GM11168 (cell line): ENCODE measurements around the gene ETV4.

Source experiments
- in situ Hi-C: fragments of 300-500 bp; cut with MboI; formaldehyde crosslinking; loops from one replicate; pipeline ENCODE4 v1.12.0; 2022; ENCODE audit warnings: low sequenced_read_pairs; ENCODE audit not compliant: unreplicated experiment

The ETV4 gene

DNA sequence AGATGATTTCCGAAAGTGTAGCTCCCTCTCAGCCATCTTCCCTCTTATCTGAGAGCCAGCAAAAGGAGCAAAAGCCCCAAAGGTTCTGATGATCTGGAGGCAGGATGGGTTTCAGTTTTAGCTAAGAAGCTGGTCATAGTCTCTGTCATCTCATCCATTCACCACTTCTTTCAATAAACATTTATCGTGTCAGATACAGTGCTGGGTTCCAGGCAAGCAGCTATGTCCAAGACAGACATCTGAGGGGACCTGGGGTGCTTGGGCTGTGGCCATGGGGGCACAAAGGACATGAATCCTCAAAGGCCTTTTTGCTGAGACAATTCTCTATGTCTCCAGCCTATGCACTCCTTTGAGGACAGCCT, 1.0 kb upstream of the ETV4 start:
- in situ Hi-C loops = no loop called here

DNA sequence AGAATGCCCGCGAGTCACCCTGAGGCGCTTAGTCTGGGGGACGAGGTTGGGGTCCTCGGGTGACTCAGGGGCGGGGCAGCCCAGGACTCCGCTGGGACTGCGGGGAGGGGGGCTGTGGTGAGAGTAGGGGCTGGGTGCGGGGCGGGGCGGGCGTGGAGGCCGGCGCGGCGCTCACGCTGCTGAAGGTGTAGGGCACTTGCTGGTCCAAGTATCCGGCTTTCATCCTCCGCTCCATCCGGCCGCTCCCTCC, 832 bp downstream of the ETV4 start:
- in situ Hi-C loops = no loop called here

DNA sequence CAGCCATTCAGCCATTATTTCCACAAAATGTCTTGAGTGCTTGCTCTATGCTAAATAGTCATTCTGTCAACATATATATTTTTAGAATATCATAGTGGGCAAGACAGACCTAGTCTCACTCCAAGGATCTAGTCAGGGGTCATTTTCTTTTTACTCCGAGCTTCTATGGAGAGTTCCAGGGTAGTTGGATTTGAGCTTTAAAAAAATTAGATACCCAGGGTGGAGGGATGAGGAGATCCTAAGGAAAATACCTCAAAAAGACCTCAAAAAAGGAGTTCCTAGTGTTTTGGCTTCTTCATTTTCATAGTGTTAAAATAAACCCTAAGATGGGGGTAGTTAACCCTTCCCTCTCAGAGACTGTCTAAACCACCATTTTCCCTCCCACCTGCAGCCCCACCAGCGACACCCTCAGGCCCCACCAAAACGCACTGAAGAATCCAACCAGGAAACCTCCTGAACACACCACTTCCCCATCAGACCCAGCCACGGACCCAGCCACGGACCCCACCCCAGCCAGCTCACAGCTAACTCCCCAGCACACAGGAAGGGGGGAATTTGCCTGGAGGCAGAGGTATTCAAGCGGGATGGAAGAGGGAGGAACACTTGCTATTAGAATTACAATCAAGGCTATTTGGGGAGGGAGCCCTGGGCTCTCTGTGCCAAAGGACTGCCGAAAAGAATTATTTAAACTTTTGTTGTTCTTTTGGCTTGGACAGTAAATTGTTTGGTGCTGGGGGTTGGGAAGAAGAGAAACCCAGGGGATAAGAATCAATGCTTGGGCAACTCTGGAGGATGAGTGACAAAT, 2.2 kb downstream of the ETV4 start:
- in situ Hi-C loops = no loop called here

DNA sequence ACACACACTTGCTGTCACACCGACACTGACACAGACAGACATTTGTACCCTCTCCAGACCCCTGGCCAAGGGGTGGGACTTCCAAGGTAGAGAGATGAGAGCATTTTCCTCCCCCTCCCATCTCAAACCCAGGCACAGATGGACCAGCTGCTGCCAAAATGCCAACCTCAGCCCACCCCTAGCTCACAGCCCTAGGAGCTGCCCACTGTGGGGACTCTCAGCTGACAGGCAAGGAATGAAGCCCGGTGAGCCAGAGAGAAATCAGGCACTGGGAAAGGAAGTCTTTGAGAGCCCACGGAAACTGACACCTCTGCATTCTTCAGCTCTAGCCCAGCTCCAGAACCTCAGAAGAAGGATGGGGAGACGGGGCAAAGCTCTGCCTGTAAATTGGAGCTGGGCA, 2.8 kb downstream of the ETV4 start:
- in situ Hi-C loops = no loop called here

DNA sequence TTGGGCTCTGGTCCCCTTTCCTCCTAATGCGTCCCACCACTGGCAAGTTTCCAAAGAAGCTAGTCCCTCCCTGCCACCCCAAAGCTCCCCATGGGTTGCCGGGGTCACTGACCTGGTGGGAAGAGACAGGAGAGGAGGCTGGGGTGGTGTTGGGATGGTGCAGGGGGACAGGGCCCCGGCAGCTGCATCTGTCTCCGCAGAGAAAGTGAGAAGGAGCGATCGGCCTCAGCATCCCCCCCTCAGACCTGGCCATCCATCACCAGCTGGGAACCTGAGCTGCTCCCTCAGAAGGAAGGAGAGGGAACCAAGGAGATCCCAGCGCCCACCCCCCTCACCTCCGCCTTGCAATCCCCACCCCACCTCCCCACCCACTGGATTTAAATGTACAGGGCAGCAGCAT, 3.3 kb downstream of the ETV4 start:
- in situ Hi-C loops = no loop called here

DNA sequence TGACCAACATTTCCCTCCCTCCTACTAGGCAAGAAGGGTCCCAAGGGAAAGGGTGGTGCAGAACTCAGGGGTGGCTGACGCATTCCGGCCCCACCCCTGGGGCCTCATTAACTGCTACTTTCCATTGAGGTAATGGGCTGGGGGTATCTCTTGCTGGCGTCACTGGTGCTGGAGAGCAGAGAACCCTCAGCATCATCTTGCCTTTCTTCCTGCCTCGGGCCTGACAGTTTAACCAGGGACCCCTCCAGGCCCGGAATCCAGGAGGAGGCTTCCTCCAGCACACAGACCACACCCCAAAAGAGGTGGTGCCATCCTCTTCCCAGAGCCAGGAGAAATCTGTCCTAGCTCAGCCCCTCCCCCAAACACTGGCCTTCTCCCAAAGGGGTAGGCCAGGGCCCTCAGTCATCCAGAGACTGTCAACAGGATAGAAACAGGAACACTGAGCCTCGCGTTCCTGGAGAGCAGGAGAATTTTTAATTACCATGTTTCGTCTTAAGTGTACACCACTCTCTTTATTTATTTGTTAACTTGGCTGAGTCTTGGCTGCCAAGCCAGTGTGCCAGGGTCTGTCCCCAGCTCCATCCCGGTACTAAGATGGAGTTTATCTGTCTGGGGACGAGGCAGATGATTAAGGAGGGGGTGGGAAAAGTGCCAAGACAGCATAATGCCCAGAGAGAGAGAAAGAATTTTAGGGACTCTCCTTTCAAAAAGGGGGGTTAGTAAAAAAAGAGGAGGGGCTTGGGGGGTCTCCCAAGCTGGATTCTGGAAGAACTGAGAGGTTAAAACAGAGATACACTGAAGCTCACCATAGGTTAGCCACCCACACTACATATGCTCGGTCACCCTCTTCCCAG, 5.1 kb downstream of the ETV4 start:
- in situ Hi-C loops = no loop called here

DNA sequence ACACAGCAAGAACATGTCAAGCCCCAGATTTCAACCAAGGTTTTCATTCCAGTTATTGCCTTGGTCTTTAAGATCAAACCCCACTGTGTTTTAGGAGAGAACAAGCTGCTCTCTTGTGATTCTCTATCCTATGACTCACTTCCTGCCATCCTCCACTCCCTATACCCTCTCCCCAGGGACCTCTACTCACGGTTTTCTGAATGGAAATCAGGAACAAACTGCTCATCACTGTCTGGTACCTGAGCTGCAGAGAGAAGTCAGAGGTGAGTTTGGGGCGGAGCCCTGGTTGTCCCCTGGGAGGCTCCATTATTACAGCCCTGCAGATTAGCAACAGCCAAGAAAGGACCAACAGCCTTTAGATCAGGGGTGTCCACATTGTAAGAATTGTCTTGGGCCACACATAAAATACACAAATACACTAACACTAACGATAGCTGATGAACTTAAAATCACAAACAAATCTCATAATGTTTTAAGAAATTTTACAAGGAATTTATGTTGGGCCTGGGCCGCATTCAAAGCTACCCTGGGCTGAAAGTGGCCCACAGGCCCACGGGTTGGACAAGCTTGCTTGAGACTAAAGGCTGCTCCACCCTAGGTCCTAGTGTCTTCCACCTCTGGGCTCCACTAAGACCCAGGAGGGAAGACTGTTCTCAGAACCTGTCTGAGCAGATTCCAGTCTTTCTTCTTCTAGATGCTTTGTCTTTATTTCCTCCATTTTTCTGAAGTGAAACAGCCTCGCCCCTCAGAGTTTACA, 9.7 kb downstream of the ETV4 start:
- in situ Hi-C loops = no loop called here

DNA sequence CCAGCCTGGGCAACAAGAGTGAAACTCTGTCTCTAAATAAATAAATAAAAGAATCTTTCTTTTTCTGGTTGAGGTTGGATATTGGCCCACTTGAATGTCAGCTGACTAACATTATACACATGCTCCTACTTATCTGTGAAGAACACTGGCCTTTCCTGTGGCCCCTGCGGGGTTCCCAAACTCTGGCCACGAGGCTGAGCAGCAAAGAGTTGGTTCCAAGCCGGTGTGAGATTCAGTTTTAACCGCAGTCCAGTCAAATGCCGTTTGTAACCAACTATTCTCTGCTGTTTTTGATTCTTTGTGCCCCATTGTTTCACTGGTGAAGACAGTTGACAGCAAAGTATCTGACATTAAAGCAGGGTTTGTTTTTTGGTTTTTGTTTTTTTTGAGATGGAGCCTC, 11.2 kb downstream of the ETV4 start:
- in situ Hi-C loops = no loop called here

DNA sequence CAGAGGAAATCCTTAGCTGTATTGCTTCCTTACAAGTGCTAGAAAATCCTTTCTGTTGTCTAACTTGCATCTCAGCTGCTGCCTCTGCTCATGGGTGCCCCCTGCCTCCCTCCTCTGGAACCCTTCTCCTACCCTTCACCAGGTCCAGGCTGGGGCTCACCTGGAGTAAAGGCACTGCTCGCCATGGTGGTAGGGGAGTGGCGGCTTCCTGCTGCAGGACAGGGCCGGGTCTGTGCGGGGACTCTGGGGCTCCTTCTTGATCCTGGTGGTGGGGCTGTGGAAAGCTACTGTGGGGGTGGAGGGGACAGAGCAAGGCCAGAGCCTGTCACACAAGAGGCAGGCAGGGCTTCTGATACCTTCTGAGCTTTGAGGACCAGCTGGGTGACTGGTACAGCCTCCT, 12.4 kb downstream of the ETV4 start:
- in situ Hi-C loops = no loop called here

DNA sequence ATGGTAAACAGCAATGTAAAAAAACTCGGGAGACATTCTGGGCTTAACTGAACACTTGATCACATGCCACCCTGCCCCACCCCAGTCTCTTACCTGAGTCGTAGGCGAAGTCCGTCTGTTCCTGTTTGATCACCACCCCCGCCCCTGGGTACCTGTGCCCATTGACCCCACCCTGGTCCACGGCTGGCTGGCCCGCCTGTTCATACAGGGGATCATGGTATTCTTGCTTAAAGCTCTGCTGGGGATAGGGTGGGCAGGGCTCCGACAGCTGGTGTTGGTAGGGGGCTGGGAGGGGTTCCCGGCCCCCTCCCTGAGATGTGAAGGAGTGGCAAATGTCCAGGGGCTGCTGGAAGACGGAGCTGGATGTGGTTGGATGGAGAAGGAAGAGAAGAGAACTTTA, 13.6 kb downstream of the ETV4 start:
- in situ Hi-C loops = no loop called here

DNA sequence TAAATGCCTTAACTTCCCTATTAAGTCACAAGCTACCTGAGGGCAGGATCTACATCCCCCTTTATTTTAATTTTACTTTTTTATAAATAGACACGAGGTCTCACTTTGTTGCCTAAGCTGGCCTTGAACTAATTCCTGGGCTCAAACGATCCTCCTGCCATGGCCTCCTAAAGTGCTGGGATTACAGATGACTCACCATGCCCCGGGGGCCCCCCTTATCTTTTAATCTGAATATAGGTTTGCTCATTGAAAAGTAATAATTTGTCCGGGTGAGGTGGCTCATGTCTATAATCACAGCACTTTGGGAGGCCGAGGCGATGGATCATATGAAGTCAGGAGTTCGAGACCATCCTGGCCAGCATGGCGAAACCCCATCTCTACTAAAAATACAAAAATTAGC, 14.2 kb downstream of the ETV4 start:
- in situ Hi-C loops = no loop called here

DNA sequence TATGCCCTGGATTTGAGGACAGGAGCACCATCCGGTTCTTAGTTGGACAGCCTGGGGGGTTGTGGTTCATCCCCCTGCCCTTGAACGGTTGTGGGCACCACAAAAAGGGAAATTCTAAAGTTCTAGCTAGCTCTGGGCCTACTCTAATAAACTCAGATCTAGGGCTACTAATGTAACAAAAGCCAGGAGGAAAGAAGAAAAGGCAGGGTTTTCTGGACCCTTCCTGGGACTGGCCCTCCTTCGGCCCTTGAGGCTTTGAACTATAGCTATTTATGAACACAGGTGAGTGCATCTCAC, 15.1 kb downstream of the ETV4 start:
- in situ Hi-C loops = no loop called here

DNA sequence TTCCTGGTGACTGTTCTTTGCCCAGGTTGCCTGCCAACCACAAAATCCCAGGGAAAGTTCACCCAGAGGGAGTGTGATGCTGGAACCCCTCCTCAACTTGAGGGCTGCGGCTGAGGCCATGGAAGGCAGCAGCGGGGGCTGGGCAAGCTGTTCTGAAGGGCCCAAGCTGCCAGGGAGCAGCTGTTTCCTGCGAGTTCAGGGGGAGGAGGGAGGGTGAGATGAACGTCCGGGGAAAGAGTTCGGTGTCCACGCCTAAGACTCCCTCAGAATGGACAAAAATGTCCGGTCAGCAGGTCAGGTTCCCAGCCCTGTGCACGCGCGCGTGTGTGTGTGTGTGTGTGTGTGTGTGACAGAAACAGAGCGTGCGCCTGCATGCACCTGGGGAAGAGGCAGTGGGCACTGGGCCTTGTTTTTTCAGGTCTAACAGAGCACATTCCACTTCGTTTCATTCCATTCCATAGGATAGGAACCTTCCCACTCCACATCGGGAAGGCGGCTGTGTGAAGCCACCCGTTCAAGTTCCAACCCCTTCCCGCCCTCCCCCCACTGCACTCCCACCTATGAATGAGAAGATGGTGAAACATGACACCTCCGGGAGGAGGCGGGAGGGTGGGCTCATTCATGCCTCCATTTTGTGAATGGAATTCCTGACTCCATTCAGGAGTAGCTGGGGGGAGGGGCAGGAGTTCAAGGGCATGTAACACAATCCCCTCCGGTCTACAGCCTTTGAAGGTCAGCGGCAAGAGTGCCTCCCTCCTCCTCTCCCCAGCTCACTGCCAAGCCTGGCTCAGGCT, 15.7 kb downstream of the ETV4 start:
- in situ Hi-C loops = no loop called here

DNA sequence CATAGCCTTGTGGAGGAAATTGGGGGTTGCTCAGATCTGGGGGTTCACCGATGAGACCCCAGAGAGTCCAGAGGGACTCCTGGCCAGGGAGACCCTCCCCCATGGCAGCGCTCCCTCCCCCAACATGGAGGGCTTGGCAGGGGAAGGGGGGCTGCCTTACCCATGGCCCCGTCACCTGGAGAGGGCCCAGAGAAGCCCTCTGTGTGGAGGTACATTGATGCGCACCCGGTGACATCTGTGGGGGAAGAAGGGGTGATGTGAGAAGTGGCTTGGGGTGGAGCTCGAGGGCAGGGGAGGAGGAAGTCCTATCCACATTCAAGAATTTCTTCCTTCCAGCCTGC, 16.2 kb downstream of the ETV4 start:
- in situ Hi-C loops = no loop called here

DNA sequence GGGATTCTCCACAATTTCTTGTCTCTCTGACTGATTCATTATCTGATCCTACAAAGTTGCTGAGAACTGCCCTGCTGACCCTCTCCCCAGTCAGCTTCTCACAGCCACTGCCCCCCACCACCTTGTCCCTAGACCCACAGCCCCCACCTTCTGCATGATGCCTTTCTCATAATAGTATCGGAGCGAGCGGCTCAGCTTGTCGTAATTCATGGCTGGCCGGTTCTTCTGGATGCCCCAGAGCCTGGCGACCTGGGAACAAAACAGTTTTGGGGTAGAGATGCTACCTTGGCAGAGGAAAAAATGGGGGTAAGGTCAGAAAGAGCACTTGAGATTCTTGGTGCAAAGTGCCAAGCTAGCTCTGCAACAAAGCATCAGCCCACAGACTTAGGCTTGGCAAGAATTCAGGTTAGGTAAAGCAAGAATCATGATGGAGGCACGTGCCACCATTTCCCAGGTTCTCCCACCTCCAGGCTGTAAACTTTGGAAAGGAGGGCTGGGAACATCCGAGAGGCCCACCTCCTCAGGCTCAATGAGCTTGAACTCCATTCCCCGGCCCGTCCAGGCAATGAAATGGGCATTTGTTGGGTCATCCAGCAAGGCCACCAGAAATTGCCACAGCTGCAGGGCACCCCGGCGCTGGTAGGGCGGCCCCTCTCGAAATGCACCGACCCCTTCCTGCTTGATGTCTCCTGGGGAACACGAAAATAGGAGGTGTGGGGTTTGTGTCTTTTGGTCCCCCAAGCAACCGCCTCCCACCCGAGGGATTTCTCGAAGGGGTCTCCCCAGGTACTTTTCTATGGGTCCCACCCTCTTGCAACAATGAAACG, 16.9 kb downstream of the ETV4 start:
- in situ Hi-C loops = no loop called here

DNA sequence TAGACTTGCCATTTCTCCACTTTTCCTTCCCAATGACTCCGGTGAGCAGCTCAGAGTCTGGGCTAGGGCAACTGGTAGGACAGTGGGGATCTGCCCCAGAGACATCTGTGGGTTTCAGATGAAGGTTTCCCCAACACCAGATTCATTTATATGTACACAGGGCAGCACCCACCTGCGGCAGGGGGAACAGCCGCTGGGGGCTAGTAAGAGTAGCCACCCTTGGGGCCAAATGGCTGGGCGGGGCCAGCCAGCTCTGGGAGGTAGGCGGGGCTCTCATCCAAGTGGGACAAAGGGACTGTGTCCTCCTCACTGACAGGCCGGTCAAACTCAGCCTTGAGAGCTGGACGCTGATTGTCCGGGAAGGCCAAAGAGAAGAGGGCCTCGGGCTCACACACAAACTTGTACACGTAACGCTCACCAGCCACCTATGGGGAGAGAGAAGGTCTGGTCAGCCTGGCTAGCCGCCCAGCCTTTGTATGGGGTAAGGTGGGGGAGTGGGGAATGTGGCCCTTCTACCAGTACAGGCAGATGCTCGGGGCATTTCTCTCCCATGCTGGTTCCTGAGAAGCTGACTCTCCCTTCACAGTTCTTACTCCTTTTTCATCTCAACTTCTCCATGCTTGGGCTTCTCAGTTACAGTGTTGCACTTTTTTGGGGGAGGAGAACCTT, 17.7 kb downstream of the ETV4 start:
- in situ Hi-C loops = no loop called here

DNA sequence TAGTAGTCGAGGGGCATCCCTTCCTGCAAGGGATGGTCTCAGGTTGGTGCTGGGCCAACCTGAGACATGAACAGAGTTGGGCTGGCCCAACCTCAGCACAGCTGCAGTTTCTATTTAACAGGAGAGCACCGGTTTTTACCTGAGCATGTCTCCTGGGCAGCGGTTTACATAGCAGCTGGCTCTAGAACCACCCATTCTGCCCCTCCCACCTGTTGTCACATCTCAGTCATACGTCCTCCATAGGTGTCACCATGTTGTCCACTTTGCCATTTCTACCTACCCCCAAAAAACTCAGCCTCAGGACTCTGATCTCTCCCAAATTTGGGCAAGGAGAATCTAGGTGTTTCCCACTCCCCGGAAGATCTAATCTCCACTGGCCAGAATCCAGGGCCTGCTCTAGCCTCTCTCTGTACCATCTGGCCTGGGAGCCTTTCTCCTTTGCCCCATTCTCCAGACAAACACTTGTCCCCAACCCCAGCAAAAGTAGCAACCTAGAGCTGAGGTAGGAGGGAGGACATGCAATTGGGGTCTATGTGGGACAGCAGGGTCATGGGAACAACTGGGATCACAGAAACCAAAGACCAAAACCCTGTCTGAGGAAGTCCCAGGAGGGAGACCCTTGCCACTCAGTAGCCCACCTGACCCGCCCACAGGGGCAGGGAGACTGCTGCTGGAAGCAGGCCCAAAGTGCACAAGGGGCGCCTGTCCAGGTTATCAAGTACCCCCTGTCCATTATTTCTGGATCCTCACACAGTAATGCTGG, 19.1 kb downstream of the ETV4 start:
- in situ Hi-C loops = no loop called here

DNA sequence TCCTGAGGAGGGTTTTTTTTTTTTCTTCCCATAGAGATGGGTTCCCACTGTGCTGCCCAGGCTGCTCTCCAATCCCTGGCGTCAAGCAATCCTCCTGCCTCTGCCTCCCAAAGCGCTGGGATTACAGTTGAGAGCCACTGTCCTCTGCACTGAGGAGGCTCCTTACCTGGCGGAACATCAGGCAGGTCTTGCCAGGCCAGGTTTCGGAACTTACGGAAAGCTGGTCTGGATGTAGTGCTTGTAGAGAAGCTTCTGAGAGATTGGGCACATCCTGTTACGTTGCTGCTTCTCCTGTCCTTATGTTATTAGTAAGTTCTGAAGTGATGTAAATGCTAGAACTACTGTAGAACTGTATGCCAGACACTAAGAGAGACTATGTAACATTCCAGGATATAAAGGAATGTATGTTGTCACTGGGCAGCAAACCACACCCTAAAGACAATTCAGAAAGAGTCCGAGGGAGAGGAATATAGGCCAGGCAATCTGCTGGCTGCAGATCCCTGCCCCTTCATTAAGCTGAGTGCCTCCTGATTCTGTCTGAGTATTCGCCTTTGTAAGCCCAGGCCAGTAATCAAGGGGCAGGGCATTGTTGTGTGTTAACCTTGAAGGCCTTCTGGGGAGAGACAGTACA, 21.1 kb downstream of the ETV4 start:
- in situ Hi-C loops = no loop called here
